Medulla oblongata (tissue), 1 donor: Measurements from ENCODE around the gene RAC2.
A peak's percentile ranks its signal among the peaks of the same experiment; 100 is the strongest.
"Not testable (repeated sequence)": the region's sequence is repeated elsewhere in the genome, so short reads cannot be mapped to it uniquely, and the experiment has no call there.

Experiments used
- DNase-seq: peaks from one replicate; pipeline ENCODE4 v3.0.0-alpha.2; 2015; ENCODE audit errors: extremely low spot score

The RAC2 gene

GRCh38 chr22:37234736-37235711 is 9.0 kb downstream of the RAC2 start:
- no peak for DNase-seq

- no peak for DNase-seq
Observed at GRCh38 chr22:37233751-37234631, 10.1 kb downstream of the RAC2 start.

GRCh38 chr22:37233371-37233750 is 10.7 kb downstream of the RAC2 start:
- DNase-seq: not testable (repeated sequence)

- DNase-seq: no peak
Observed at GRCh38 chr22:37232140-37232998, 11.7 kb downstream of the RAC2 start.

- no peak for DNase-seq
Observed at GRCh38 chr22:37231406-37232139, 12.5 kb downstream of the RAC2 start.

GRCh38 chr22:37230673-37231405 is 13.2 kb downstream of the RAC2 start:
- no peak for DNase-seq

- DNase-seq: no peak
Observed at GRCh38 chr22:37229805-37230672, 14.0 kb downstream of the RAC2 start.

GRCh38 chr22:37229012-37229804 is 14.9 kb downstream of the RAC2 start:
- DNase-seq: no peak

- peak; percentile 54 for DNase-seq
Observed at GRCh38 chr22:37228106-37229011, 15.7 kb downstream of the RAC2 start.

- DNase-seq: no peak
Observed at GRCh38 chr22:37226514-37226913, 17.6 kb downstream of the RAC2 start.

- DNase-seq: no peak
Observed at GRCh38 chr22:37226087-37226486, 18.0 kb downstream of the RAC2 start.

GRCh38 chr22:37225481-37225880 is 18.6 kb downstream of the RAC2 start:
- no peak for DNase-seq

- DNase-seq: no peak
Observed at GRCh38 chr22:37224757-37225420, 19.2 kb downstream of the RAC2 start.

- no peak for DNase-seq
Observed at GRCh38 chr22:37223965-37224551, 20.0 kb downstream of the RAC2 start.

GRCh38 chr22:37222440-37222971 is 21.6 kb downstream of the RAC2 start:
- DNase-seq: no peak
